A549 (cell line): Measurements from ENCODE around the gene CLSTN2. TPM values are rescaled to one million over a fixed set of nuclear protein-coding genes. Genes with fewer than 3 reads are reported as not detected.

ENCODE experiments used
- ATAC-seq, 2 experiments: fragments of 200-7000 bp in 1 of 2; fragments of >200 bp in 1 of 2; cut with Nextera tagmentation in 1 of 2; cut with Tn5 transposase in 1 of 2; 3 replicates each; pipeline versions ENCODE4 v1.8.0 to v1.9.1; 2018 to 2020; ENCODE audit warnings: mild to moderate bottlenecking in 1 of 2, moderate library complexity in 1 of 2
- CTCF ChIA-PET: fragments of 300-600 bp; sonication (Branson Sonifier 250); formaldehyde crosslinking; extraction: SDS; loops from one replicate; lab custom pipeline; 2021; ENCODE audit warnings: antibody characterized with exemption, inconsistent platforms; lab: Yijun Ruan, JAX
- POLR2A ChIA-PET: fragments of 350-600 bp; formaldehyde crosslinking; extraction: SDS; loops from one replicate; lab custom pipeline; 2021; ENCODE audit warnings: antibody characterized with exemption, inconsistent platforms; lab: Yijun Ruan, JAX
- DNase-seq, 2 experiments: peaks; one replicate each; pipeline versions ENCODE4 v3.0.0 to v3.0.0-alpha.2; 2011 to 2016; ENCODE audit warnings: low read depth in 1 of 2, low spot score in 1 of 2
- FAIRE-seq: peaks from 2 replicates; lab custom pipeline; 2011; peaks lifted over from hg19 to GRCh38; lab: Jason Lieb, UNC
- H3K27ac ChIP-seq, 2 experiments: fragments of >200 bp; sonication (Bioruptor Twin); formaldehyde crosslinking; 3 replicates each; pipeline ENCODE4 v1.5.1; 2016 to 2017
- H3K4me1 ChIP-seq: fragments of >200 bp; sonication (Bioruptor Twin); formaldehyde crosslinking; 3 replicates; pipeline ENCODE4 v1.6.1; 2016
- H3K4me2 ChIP-seq: fragments of >200 bp; sonication (Bioruptor Twin); formaldehyde crosslinking; 3 replicates; pipeline ENCODE4 v1.6.1; 2016
- H3K4me3 ChIP-seq: fragments of >200 bp; sonication (Bioruptor Twin); formaldehyde crosslinking; 3 replicates; pipeline ENCODE4 v1.5.1; 2016
- H3K9me3 ChIP-seq: fragments of >200 bp; sonication (Bioruptor Twin); formaldehyde crosslinking; 3 replicates; pipeline ENCODE4 v1.6.1; 2016
- CEBPB ChIP-seq, 2 experiments: fragments of >200 bp in 1 of 2; sonication (Bioruptor Twin) in 1 of 2; formaldehyde crosslinking in 1 of 2; IDR thresholded peaks; 2 replicates each; pipeline ENCODE4 v1.6.1; 2012 to 2016
- CHD2 ChIP-seq: fragments of 150-350 bp; IDR thresholded peaks from 2 replicates; pipeline ENCODE4 v1.6.1; 2014; ENCODE audit warnings: low read length; ENCODE audit not compliant: partially characterized antibody
- CTCF ChIP-seq: fragments of >200 bp; sonication (Bioruptor Twin); formaldehyde crosslinking; IDR thresholded peaks from 3 replicates; pipeline ENCODE4 v1.5.1; 2016
- ESRRA ChIP-seq: fragments of 150-350 bp; IDR thresholded peaks from 2 replicates; pipeline ENCODE4 v1.6.1; 2014; ENCODE audit warnings: mild to moderate bottlenecking, low read length, borderline replicate concordance
- HDAC2 ChIP-seq: fragments of 200-600 bp; sonication (generic); IDR thresholded peaks from 2 replicates; pipeline ENCODE4 v1.6.1; 2016
- JUN ChIP-seq, 2 experiments: fragments of >200 bp; sonication (Bioruptor Twin); formaldehyde crosslinking; IDR thresholded peaks; 2 replicates in 1 of 2; 3 replicates in 1 of 2; pipeline ENCODE4 v1.6.1; 2016 to 2017
- JUNB ChIP-seq: fragments of >200 bp; sonication (Bioruptor Twin); formaldehyde crosslinking; IDR thresholded peaks from 2 replicates; pipeline ENCODE4 v1.6.1; 2016
- KDM1A ChIP-seq: fragments of 200-600 bp; sonication (generic); IDR thresholded peaks from 2 replicates; pipeline ENCODE4 v1.6.1; 2016; ENCODE audit warnings: low read depth, mild to moderate bottlenecking
- KDM5A ChIP-seq: fragments of 200-600 bp; sonication (generic); IDR thresholded peaks from 2 replicates; pipeline ENCODE4 v1.6.1; 2016; ENCODE audit warnings: antibody characterized with exemption, mild to moderate bottlenecking
- MAFK ChIP-seq: fragments of 450-650 bp; IDR thresholded peaks from 2 replicates; pipeline ENCODE4 v1.6.1; 2014; ENCODE audit not compliant: partially characterized antibody
- NR3C1 ChIP-seq: fragments of >200 bp; sonication (Bioruptor Twin); formaldehyde crosslinking; IDR thresholded peaks from 3 replicates; pipeline ENCODE4 v1.6.1; 2017
- POLR2A ChIP-seq: IDR thresholded peaks from 2 replicates; pipeline ENCODE4 v1.6.1; 2012; ENCODE audit warnings: mild to moderate bottlenecking, low read length
- RARB ChIP-seq: fragments of 250-450 bp; sonication (Bioruptor Pico); IDR thresholded peaks from 2 replicates; pipeline ENCODE4 v1.8.0; 2021; ENCODE audit warnings: mild to moderate bottlenecking, moderate library complexity
- RNF2 ChIP-seq: fragments of 200-600 bp; sonication (generic); IDR thresholded peaks from 2 replicates; pipeline ENCODE4 v1.6.1; 2016; ENCODE audit warnings: low read depth, mild to moderate bottlenecking, antibody characterized with exemption, moderate library complexity, borderline replicate concordance
- ZC3H11A ChIP-seq: fragments of 450-650 bp; IDR thresholded peaks from 2 replicates; pipeline ENCODE4 v1.6.1; 2014; ENCODE audit warnings: antibody characterized with exemption, mild to moderate bottlenecking
- WGBS: methylation state at CpG from one replicate; pipeline ENCODE4 v1.1.6; 2017; ENCODE audit errors: missing lambda C conversion rate; 5-methylcytosine and 5-hydroxymethylcytosine counted together
- polyA plus RNA-seq, 4 experiments: library from polyadenylated mRNA; depleted of rRNA in 3 of 4; stranded (reverse); fragments of >200 nt; fragmentation: RNase III in 1 of 4; extraction: RNeasy Plus Mini Kit Qiagen cat#74134 plus additional on column Dnase treatment in 1 of 4; gene quantifications; 2 replicates in 3 of 4; 3 replicates in 1 of 4; pipeline ENCODE4 v1.2.3, GENCODE V29; 2011 to 2017
- TF ChIP-seq, protein P1 (sequence below): IDR thresholded peaks from 2 replicates; pipeline ENCODE4 v1.6.1; 2012; ENCODE audit warnings: low read depth, borderline replicate concordance

CLSTN2 gene
- polyA plus RNA-seq, 2 of the 4 experiments (the other 2 are of a cell fraction): 0.03 to 0.04 TPM

GRCh38 chr3:139893267-139893962 lies 41.6 kb upstream of the CLSTN2 start:
- DNase-seq: no peak
- CTCF ChIA-PET: no interaction called here
- no peak overlapping the region for H3K4me2 ChIP-seq
- no peak for TF ChIP-seq CTCF
- TF ChIP-seq RARB (CRISPR knock-in tag): no peak
- no peak for TF ChIP-seq JUN (IDR thresholded peaks at IDR 0.05)
- no peak for TF ChIP-seq KDM1A
- no peak for TF ChIP-seq HDAC2
- no peak for TF ChIP-seq RNF2
- TF ChIP-seq JUNB: no peak
- TF ChIP-seq, all 56 proteins: peak for 0
- Histone ChIP-seq H3K9me3 (no peaks in the 10 kb centered on the region), H3K4me1 (no peaks in the 10 kb centered on the region), H3K27ac (no peak overlapping the region), H3K4me3 (no peak overlapping the region)
- POLR2A ChIA-PET: no interaction called here
- 9% methylated on average over 2 of the region's 2 CpGs for WGBS
- ATAC-seq (no peak), FAIRE-seq (no peak)

DNA sequence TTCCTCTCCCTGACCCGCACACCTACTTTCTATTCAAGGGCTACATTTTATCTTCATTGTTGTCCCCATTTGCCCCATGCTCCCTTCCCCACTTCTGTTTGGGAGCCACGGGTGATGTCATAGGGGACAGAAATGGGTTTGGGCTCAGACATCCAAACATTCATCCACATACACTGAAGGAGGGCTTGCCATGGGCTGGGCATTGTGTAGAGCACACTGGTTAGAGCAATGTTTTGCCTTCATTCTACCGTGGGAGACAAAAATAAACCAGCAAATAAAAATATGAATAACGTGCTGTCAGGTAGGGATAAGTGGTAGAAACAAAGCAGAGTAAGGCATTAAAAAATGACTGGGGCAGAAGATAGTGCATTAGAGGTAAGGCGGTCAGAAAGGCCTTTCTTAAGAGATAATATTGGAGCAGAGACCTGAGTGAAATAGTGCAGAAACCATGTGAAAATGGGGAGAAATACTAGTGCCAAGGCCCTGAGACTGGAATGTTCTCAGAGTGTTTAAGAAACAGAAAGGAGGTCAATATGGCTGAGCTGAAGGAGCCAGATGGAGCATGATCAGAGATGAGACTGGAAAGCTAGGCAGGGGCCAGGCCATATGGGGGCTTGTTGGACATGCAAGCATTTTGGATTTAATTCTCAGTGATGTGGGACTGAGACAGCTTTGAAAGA lies 40.9 kb upstream of the CLSTN2 start:
- DNase-seq: no peak
- no peak for TF ChIP-seq ESRRA
- TF ChIP-seq, all 56 proteins: peak for 0
- no peak overlapping the region for H3K4me2 ChIP-seq
- no peaks in the 10 kb centered on the region for H3K4me1 ChIP-seq
- ChIA-PET CTCF (no interaction called here), POLR2A (no interaction called here)
- WGBS: 10% methylated on average over 5 of the region's 5 CpGs
- ATAC-seq (no peak), FAIRE-seq (no peak)
- H3K9me3 ChIP-seq: no peaks in the 10 kb centered on the region
- no peak overlapping the region for H3K27ac ChIP-seq
- no peak overlapping the region for H3K4me3 ChIP-seq

GRCh38 chr3:139894643-139894989 lies 40.4 kb upstream of the CLSTN2 start:
- ATAC-seq (no peak), DNase-seq (no peak), FAIRE-seq (no peak)
- WGBS: 0% methylated on average over 1 of the region's 1 CpG
- Histone ChIP-seq H3K4me2 (no peak overlapping the region), H3K9me3 (no peaks in the 10 kb centered on the region), H3K27ac (no peak overlapping the region), H3K4me1 (no peaks in the 10 kb centered on the region), H3K4me3 (no peak overlapping the region)
- CTCF ChIA-PET: no interaction called here
- no peak for TF ChIP-seq KDM5A
- POLR2A ChIA-PET: no interaction called here

DNA sequence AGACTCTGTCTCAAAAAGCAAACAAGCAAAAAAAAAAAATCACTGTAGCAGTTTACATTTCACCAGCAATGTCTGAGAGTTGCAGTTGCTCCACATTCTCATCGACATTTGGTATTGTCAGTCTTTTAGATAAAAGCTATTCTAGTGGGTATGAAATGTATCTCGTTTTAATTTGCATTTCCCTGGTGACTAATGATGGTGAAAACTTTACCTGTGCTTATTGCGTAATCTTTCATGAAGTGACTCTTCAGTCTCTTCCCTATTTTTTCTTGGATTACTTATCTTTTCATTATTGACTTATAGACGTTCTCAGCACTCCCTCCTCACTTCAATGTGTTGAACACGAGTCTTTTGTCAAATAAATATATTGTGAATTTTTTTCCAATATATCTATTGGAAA lies 37.2 kb upstream of the CLSTN2 start:
- H3K4me3 ChIP-seq: no peak overlapping the region
- TF ChIP-seq POLR2A (no peak), ZC3H11A (no peak), JUN (IDR thresholded peaks at IDR 0.05) (no peak), CEBPB (IDR thresholded peaks at IDR 0.05) (peak; percentile 31 to 55; a peak in 3 of 4 replicates), NR3C1 (no peak), MAFK (no peak), CHD2 (no peak)
- TF ChIP-seq, protein P1, sequence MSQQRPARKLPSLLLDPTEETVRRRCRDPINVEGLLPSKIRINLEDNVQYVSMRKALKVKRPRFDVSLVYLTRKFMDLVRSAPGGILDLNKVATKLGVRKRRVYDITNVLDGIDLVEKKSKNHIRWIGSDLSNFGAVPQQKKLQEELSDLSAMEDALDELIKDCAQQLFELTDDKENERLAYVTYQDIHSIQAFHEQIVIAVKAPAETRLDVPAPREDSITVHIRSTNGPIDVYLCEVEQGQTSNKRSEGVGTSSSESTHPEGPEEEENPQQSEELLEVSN: no peak
- TF ChIP-seq, all 56 proteins: peak for 1
- Histone ChIP-seq H3K27ac (no peak overlapping the region), H3K9me3 (no peaks in the 10 kb centered on the region), H3K4me1 (no peaks in the 10 kb centered on the region), H3K4me2 (no peak overlapping the region)
- DNase-seq (no peak), FAIRE-seq (no peak), ATAC-seq (no peak)
- WGBS: 5% methylated on average over 5 of the region's 5 CpGs
- POLR2A ChIA-PET: no interaction called here
- CTCF ChIA-PET: interaction anchor here (0.6 to 0.9 kb wide), 2 partner anchors 9 to 529 kb away, joined by 3 to 4 read pairs; no protein-coding TSS in a partner anchor
